HG03175 (cell line): ENCODE data around the gene PLCB4.

Source experiments
- ATAC-seq: cut with Tn5 transposase; IDR thresholded peaks from one replicate; pipeline ENCODE4 v1.9.1; 2021; ENCODE audit warnings: mild to moderate bottlenecking, moderate library complexity; ENCODE audit not compliant: unreplicated experiment

The PLCB4 gene

DNA sequence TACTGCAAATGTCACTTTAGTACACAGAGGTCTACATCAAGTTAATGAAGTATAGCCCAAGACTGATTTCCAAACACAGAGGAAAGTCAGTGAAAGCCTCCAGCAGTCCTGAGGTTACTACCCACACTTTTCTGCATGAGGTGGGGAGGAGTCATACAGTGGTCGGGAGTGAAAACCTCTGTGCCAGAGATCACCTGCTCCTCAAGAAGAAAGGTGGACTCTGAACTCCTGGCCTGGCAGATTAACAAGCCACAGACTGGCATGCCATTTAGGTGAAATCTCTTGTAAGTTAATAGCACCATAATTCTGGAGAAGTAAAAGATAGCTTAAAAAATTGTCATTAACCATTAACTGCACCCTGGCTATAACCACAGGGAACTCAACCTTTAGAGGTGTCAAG is 320.5 kb downstream of the PLCB4 start:
- no peak for ATAC-seq

DNA sequence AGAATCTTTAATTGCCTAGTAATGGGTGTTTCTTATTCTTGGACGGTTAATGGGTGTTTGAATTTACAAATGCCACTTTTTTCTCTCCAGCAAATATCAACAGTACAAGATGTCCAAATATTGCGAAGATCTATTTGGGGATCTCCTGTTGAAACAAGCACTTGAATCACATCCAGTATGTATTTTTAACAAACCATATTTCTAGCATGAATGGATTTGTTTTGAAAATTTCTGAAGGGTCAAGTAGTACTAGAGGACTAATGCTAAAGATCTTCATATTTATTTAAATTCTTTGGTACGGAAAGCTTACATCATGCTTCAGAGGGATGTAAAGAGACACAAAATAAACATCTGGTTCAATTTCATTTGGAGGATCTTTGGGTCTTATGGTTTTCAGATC is 321.6 kb downstream of the PLCB4 start:
- no peak for ATAC-seq

DNA sequence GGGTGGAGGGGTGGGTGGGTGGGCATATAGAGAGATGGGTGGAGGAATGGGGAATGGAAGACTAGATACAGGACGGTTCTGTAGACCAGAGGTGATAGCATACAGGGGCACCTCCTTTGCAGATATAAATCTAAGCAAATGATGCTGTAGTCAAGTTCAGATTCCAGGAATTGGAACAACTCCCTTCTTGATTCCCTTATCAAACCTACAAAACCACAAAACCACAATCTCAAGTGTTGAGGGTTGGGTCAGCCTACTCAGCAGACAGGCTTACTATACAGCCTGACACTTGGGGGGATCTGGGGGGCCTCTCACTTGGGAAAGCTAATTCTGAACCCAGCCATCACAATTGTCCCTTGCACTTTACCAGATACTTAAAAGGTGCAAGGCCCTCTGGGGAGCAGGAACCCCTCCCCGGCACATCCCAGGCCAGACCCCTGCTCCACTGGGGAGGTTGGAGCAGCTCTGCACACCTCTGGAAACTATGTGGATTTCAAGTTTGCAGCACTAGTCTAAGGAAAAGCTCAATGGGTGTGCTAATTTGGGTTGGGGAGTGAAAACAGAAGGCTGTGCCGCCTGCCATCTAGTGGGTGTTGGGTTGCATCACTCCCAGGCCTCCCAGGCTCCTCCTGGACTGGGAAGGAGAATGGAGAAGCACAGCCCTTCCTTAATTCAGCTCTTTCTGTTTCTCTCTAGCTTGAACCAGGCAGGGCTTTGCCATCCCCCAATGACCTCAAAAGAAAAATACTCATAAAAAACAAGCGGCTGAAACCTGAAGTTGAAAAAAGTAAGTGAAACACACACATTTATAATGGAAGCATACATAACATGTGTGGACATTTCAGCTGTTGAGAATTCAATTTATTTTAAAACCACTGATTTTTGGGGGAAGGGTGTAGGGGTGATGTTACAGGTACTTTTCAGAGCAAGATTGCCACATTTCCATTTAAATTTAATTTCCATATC is 324.3 kb downstream of the PLCB4 start:
- no peak for ATAC-seq

DNA sequence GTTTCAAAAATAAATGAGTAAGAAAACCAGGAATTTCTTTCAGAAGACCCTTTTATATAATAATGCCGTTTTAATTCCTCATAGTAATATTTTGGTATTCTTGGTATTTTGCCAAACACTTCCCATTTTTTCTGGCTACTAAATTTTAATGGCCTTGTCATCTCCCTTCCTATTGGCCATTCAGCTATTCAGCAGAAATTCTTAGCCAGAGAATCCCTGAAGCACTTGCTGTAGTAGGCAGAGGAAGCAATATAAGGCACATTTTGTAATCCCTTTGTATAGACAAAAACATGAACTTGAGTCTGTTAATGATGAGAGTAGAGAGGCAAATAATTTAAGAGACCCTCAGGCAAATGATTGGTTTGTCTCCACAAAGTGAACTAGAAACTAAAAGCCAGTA is 327.1 kb downstream of the PLCB4 start:
- ATAC-seq: no peak

DNA sequence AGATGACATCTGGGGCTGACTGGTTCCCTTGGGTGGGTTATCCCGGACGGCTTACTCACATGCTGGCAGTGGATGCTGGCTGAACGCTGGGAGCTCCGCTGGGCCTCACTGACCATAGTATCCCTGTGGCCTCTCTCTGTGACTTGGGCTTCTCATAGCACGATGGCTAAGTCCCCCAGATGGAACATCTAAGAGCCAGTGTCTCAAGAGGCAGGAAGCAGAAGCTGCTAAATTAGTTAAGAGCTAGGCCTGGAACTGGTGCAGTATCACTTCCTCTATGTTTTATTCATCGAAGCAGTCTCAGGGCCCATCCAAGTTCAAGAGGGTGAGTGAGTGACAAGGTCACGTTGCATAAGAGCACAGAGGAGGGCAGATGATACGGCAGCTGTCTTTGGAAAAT is 329.0 kb downstream of the PLCB4 start:
- peak; percentile 85 for ATAC-seq

DNA sequence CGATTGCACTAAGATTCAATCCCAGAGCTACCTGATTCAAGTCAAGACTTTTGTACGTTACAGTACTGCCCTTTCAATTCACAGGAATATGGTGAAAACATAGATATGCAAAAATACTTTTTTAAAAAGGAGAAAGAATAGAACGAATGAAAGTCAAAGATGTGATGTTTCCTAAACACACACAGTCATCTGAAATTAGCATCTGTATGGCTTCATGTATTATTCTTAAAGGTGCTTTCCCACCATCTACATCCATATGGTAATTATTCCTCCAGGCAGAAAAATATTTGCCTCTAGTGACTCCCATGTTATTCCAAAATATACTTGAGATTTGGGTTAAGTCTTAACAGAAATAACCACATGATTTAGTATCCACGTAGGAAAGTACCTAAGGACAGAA is 330.0 kb downstream of the PLCB4 start:
- ATAC-seq: no peak

DNA sequence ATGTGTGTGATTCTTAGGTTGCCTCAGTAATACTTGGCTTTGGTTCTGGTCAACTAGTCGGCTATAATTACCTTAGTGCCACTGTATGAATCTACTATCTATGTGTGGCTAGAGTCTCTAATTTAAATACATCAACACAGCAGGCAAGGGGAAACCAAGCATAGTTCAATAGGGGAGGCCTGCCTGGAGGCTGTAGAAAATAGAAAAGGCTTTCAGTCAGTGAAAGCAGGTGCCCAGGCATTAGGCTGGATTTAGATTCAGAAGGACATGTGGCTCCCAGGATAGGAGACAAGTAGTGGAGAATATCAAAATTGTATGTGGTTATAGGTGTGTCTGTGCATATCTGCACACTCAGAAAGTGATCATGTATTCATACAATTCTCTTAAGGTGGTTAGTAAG is 330.4 kb downstream of the PLCB4 start:
- no peak for ATAC-seq

DNA sequence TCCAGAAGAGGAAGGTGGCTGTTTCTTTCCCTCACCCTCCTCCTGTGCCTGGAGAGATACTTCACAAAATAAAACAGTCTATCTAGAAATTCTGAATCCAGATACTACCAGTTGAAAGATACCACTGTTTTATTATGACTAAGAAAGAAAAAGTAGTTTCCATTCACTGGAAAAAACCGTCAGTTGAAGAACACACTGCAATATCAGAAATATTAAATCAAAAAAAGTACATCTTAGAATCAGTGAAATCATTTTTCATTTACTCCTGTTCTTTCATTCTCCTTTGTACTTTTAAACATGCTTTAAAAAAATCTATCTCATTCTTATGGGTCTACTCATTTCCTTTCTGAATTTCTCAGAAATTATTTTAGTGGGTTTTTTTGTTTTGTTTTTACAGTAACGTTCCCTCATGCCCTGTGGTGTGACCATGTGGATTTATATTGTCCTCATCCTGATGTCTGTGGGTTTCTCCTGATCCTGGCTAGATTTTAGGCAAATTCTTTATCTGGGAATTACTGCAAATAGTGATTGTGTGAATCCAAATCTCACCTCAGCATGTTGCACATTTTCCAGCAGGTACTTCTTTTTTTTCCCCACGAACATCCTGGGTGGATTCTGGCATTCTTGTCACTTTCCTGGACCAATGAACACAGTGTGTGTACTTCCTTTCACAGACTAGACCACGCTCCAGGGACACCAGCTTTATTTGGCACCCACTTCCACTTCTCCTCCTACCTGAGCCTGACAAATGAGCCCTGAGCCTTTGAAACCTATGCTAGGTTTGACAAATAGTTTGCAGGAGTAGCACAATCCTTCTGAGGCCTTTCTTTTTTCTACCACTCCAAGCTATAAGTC is 331.5 kb downstream of the PLCB4 start:
- no peak for ATAC-seq

DNA sequence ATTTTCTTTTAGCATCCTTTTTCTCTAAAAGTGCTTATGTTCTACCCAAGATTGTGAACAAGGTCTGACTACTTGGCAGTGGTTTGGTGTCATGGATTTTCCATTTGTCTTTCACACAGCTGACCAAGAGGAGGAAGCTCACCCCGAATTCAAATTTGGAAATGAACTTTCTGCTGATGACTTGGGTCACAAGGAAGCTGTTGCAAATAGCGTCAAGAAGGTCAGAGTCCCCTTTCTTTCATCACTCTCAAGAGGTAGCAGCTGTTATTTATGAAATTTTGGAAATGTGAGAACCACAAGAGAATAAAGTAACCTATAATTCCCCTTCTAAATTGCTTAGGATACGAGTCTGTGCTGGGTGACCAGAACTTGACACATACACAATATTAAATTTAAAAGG is 332.5 kb downstream of the PLCB4 start:
- no peak for ATAC-seq

DNA sequence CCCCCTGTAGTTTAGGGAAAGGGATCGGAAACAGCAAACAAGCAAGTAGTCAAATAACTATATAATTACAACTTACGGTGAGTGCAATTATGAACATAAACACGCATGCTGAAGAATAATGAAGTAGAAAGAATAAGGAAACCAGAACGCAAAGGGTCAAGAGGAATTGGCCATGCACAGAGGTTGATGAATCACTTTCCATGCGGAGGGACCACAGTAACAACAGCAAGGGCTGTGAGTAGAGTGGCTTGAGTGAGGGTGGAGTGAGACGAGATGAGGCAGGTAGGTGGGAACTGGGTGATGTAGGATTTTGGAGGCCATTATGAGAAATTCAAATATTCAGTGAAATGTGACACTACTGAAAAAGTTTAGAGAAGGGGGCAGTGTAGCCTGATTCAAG is 333.3 kb downstream of the PLCB4 start:
- no peak for ATAC-seq

DNA sequence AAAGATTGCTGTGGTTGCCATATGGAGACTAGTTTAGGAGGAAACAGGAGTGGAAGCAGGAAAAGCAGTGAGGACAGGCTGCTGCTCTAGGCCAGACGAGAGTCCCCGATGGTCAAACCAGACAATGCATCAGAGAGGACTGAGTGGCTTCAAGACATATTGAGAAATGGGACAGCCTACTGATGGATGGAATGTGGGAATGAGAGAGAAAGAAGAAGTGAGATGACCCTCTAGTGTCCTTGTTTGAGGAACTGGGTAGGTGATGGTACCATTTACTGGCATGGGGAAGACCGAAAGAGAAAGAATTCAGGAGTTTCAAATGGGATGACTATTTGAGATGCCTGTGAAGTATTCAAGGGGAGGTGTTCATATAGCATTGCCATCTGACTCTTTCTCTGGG is 333.7 kb downstream of the PLCB4 start:
- ATAC-seq: no peak

DNA sequence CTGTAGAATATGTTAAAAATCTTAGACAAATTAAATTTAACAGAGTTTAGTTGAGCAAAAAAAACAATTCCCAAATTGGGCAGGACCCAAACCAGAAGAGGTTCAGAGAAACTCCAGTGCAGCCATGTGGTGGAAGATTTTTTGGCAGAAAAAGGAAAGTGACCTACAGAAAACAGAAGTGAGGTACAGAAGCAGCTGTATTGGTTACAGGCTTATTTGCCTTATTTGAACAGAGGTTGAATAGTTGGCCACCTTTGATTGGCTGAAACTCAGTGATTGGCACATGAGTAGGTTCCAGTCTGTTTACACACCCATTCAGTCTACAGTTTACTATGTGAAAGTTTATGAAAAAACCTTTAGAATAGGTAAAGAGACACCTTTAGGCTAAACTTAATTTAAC is 334.6 kb downstream of the PLCB4 start:
- ATAC-seq: no peak

DNA sequence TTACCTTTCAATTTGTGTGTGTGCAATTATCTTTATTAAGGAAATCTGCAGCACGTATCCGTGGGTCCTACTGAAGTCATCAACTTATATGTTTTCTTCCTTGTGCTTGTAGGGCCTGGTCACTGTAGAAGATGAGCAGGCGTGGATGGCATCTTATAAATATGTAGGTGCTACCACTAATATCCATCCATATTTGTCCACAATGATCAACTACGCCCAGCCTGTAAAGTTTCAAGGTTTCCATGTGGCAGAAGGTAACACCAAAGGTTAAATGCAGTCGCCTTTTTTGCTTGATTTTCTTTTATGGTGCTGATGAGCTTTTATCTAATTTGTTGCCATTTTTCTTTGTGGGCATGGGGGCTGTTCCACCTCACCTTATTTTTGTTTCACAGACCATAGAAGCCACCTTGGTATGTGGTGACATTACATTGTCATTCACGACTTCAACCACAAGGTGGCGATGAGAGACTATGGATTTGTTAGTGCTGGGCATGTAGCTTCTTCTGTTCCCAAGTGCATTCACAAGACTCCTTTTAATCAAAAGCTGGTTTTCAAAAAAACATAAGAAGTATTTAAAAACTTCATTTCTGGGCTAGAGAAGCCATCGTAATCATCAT is 339.0 kb downstream of the PLCB4 start:
- ATAC-seq: peak; percentile 84

DNA sequence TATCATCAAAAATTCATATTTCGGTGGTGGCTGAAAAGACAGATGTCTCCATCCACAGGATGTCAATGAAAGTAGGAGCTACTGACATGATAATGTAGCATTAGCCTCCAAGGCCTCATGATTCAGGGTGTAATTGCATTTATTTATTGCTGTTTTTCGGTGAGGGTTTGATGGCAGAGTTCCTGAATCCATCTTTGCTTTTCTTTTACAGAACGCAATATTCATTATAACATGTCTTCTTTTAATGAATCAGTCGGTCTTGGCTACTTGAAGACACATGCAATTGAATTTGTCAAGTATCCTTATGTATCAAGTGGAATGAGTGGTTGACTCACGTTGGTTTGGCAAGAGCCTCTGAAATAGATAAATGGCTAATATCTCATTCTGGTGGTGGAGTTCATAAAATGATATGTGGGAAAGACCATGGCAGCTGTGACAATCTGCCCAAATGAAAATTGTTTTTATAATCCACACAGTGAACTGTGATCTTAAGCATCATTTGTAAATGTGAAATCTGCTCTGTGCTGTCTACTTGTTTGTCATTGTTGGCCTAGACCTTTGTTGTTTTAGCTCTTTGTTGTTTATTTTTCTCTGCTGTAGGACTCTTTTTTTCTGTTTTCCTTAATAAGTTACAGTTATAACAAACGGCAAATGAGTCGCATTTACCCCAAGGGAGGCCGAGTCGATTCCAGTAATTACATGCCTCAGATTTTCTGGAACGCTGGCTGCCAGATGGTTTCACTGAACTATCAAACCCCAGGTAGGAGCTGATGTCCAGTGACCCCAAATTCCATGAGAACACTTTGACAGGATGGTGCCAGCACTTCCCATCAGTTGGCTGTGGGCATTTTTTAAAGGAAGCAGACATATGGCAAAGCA is 339.8 kb downstream of the PLCB4 start:
- ATAC-seq: peak; percentile 18

DNA sequence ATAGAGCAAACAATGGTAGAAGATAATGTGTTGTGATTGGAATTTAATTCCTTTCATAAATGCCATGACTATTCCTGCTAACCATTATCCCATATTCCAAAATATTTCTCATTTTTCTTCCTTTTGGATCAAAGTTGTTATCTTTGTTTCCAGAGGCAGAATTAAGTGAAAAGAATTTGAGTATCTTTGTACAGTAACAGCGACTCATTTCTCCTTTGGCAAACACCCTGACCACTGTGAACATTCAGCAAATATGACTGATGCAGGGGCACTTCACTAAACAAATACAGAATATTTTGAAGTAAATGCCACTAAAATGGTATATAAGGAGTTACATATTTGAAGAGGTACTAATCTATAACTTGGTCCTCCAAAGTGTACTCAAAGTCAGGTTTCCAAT is 340.5 kb downstream of the PLCB4 start:
- no peak for ATAC-seq

DNA sequence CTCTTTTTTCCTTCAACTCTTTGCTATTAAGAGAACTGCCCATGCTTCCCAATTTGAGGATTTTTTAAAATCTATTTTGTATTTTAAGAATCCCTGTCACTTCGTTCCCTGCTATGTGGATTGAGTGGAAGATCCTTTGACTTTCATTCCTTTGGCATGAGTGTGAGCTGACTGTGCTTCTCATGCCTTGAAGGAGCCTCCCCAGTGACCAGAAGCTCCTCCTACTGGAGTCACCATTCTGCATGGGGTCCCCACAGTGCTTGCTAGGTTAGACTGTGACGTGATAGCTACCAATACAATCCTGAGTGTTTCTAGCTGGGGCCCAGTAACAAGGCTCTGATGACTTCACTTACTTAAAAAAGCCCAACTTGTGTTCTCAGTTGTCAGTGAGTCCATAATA is 341.1 kb downstream of the PLCB4 start:
- no peak for ATAC-seq

DNA sequence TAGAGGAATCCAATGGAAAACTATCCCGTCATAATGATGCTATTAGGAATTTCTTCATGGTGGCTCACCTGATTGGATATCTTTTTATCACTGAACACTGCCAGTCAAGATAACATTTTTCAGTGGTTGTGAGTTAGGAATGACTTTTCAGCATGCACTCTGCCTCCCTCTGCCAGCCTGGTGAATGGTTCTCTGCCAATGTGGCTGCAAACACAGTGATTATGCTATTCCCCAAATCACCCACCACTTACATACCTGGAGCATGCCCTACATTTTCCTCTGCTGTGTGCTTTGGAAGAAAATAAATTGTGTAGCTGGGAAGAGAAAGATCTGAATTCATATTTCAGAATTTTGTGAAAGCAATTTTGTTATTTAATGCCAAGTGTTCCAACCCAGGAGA is 342.9 kb downstream of the PLCB4 start:
- no peak for ATAC-seq

DNA sequence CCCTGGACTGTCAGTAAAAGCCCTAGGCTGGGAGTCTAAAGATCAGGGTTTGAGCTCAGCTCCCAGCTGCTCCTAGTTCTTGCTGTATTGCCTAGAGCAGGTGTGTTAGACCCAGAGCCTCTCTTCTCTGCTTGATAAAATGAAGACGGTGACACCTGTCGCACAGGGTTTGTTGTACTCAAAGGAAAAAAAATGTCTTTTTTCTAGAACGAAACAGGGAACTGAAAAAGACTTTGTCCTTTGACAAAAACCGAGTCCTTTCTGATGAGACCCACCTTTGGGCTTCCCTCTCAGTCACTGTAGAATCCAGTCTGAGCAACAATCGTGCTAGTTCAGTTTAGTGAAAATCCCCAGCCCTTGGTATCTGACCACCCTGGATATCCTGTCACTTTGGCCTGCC is 343.4 kb downstream of the PLCB4 start:
- peak; percentile 49 for ATAC-seq

DNA sequence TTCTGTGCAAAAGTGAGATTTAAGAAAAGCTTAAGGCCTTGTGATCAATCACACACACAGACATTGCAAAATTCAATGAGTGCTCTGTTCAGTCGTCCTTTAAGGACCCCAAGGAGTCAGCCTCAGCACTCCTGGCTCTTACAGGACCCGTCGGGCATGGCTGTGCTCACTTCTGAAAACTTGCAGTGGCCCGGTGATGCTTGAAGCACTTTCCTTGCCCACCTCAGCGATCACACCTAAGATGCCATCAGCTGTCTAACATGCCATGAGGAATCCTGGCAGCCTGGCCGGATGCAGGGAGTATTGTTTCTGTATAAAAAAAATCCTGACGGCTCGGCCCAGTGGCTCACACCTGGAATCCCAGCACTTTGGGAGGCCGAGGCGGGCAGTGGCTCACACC is 344.1 kb downstream of the PLCB4 start:
- ATAC-seq: no peak

DNA sequence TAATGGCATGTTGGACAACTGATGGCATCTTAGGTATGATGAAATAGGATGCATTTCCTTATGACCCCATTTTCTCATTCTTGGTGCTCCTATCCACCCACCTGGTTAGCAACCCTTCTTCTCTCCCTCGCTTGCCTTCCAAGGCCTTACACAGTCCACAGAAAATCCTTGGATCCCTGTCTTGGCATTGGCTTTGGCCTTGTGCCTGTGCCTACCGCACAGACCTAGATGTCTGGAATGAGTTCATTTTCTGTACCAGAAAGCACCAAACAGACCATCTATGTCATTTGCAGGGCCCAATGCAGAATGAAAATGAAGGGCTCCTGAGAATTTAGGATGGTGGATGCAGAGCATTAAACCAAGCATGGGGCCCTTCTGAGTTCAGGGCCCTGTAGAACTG is 346.5 kb downstream of the PLCB4 start:
- no peak for ATAC-seq

DNA sequence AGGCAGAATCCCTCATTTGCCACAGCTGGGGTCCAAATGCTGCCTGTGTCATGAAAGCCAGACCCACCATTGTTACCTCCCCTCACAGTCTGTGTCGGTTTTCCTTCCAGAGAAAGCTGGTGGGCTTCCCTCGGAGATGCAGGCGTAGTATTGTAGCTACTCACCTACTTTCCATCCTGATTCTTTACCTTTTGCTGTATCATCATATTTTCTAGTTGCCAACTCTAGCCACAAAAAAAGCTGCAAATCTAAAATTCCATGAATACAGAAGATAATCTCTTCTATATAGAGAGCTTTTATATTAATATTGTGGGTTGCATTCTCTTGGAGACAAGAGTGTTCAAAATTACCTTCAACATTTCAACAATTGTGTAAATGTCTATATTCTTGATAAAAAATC is 347.5 kb downstream of the PLCB4 start:
- no peak for ATAC-seq
